Skeletal muscle tissue (tissue), 5 donors: Measurements from ENCODE around the gene PTPRG. TPM values are rescaled to one million over a fixed set of nuclear protein-coding genes. Genes with fewer than 3 reads are reported as not detected.

Experiments used
- H3K27ac ChIP-seq: one replicate; pipeline ENCODE4 v1.7.0; 2013; ENCODE audit warnings: mild to moderate bottlenecking, low read depth, low read length, inconsistent platforms
- H3K27me3 ChIP-seq, 3 donors: one replicate each; pipeline ENCODE4 v1.7.0; 2013; ENCODE audit warnings: low read length in 3 of 3; ENCODE audit not compliant: control insufficient read depth in 3 of 3, insufficient read depth in 3 of 3
- H3K36me3 ChIP-seq, 3 donors: one replicate each; pipeline ENCODE4 v1.7.0; 2013; ENCODE audit warnings: low read length in 3 of 3; ENCODE audit not compliant: control insufficient read depth in 3 of 3, insufficient read depth in 3 of 3
- H3K4me1 ChIP-seq, 3 donors: one replicate each; pipeline ENCODE4 v1.7.0; 2013; ENCODE audit warnings: low read length in 3 of 3, mild to moderate bottlenecking in 3 of 3; ENCODE audit not compliant: control insufficient read depth in 3 of 3, insufficient read depth in 3 of 3
- H3K4me3 ChIP-seq, 3 donors: one replicate each; pipeline ENCODE4 v1.7.0; 2013; ENCODE audit warnings: low read length in 3 of 3
- H3K9ac ChIP-seq, 3 donors: one replicate each; pipeline ENCODE4 v1.7.0; 2013; ENCODE audit warnings: low read length in 3 of 3, mild to moderate bottlenecking in 3 of 3, moderate library complexity in 2 of 3, low read depth in 1 of 3
- H3K9me3 ChIP-seq, 3 donors: one replicate each; pipeline ENCODE4 v1.7.0; 2013; ENCODE audit warnings: low read length in 3 of 3; ENCODE audit not compliant: control insufficient read depth in 3 of 3
- small RNA-seq: library from RNA; depleted of rRNA; stranded (forward); fragments of <200 nt; gene quantifications from one replicate; pipeline ENCODE3, GENCODE V24; 2014
- total RNA-seq: library from RNA; depleted of rRNA; stranded (reverse); fragments of >200 nt; gene quantifications from one replicate; pipeline ENCODE4 v1.2.3, GENCODE V29; 2014
- donor health status: Osteomylitis.

PTPRG gene
- total RNA-seq, 1 donor from 2014 or later, result 48.5 TPM

DNA sequence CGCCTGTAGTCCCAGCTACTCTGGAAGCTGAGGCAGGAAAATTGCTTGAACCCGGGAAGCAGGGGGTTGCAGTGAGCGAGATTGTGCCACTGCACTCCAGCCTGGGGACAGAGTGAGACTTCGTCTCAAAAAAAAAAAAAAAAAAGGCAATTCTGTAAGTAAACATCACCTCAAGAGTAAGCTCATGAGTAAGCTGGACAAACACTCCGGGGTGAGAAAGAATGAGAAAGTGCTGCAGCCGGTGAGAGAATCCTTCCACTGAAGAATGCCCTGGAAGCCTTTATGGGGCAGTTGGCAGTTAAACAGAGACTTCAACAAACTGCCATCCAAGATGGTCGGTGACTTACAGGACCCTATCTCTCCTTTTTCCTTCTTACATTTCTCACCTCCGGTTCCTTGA is 764.5 kb downstream of the PTPRG start:
- Histone ChIP-seq H3K4me3 (no peak overlapping the region), H3K4me1 (no peaks in the 10 kb centered on the region), H3K27ac (no peak overlapping the region), H3K9me3 (no peaks in the 10 kb centered on the region), H3K36me3 (no peaks in the 10 kb centered on the region), H3K27me3 (no peaks in the 10 kb centered on the region), H3K9ac (no peak overlapping the region)

DNA sequence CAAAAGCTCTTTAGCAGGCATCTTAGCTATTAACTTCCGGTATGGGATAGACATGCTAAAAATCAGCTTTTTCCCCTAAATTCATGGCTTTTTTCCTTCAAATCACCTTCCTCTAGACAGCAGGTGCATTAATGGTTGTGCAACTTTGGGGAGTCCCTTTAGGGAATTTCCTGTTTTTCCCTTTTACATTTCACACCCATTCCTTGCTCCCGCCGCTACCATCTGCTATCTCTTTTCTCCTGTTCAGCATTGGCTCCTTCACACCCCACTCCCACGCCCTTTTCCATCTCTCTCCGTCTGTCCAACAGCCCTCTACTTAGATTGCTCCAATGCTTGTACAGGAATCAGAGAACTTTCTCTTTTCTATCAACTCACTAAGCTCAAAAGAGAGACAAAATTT is 768.6 kb downstream of the PTPRG start:
- H3K36me3 ChIP-seq, result no peaks in the 10 kb centered on the region
- no peak overlapping the region for H3K4me3 ChIP-seq
- H3K4me1 ChIP-seq, result no peaks in the 10 kb centered on the region
- no peak overlapping the region for H3K9ac ChIP-seq
- H3K9me3 ChIP-seq, result no peaks in the 10 kb centered on the region
- no peaks in the 10 kb centered on the region for H3K27me3 ChIP-seq
- H3K27ac ChIP-seq, result no peak overlapping the region

DNA sequence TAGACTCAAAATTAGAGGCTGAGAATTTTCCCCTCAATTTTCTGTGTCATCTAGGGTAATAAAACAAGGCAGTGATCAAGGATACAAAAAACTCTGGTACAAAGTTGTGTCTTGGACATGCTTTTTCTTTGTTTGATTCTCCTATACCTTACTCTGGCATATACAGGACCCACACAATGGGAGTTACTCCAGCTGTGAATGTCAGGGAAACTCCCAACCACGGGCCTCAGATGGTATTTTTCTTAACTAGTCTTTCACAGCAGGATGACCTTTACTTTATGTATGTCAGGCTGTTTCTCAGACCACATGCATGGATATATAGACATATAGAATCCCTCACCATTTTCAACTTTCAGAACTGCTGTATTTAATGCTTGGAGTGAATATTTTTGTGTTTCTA is 770.6 kb downstream of the PTPRG start:
- no peak overlapping the region for H3K9ac ChIP-seq
- H3K9me3 ChIP-seq, result no peaks in the 10 kb centered on the region
- no peaks in the 10 kb centered on the region for H3K4me1 ChIP-seq
- no peaks in the 10 kb centered on the region for H3K27me3 ChIP-seq
- no peaks in the 10 kb centered on the region for H3K36me3 ChIP-seq
- no peak overlapping the region for H3K4me3 ChIP-seq
- H3K27ac ChIP-seq, result no peak overlapping the region

DNA sequence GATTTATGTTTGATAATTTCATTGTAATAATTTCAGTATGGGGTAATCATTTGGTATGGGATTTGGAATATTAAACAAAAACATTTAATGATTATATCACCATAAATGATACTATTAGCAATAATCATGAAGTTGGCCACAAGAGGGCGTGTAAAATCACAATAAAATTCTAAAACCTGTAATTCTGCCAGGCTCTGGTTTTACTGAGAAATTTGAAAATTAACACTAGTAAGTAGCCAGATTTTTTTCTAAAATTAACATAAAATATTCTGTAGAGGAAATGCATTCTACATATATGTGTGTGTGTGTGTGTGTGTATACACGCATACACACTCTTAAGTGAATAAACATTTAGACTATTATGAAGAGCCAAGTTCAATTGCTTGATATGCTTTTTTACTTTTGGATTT is 771.5 kb downstream of the PTPRG start:
- no peaks in the 10 kb centered on the region for H3K36me3 ChIP-seq
- no peak overlapping the region for H3K9ac ChIP-seq
- no peak overlapping the region for H3K4me3 ChIP-seq
- no peaks in the 10 kb centered on the region for H3K27me3 ChIP-seq
- H3K27ac ChIP-seq, result no peak overlapping the region
- no peaks in the 10 kb centered on the region for H3K9me3 ChIP-seq
- H3K4me1 ChIP-seq, result no peaks in the 10 kb centered on the region

- Histone ChIP-seq H3K36me3 (no peaks in the 10 kb centered on the region), H3K9ac (no peak overlapping the region), H3K4me3 (no peak overlapping the region)
These were observed 773.8 kb downstream of the PTPRG start for GRCh38 chr3:62335196-62335595.

DNA sequence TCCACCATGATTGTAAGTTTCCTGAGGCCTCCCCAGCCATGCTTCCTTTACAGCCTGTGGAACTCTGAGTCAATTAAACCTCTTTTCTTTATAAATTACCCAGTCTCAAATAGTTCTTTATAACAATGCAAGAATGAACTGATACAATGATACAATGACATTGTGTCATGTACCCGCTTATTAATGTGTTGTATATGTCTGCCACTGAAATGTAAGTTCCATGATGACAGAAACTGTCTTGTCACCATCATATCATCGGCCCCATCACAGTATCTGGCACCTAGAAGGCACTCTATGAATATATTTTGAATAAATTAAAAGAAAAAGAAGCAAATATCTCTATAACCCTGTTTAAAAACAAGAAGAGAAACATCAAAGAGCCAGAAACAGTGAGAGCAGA is 782.4 kb downstream of the PTPRG start:
- Histone ChIP-seq H3K9ac (no peak overlapping the region), H3K4me1 (no peaks in the 10 kb centered on the region), H3K27ac (no peak overlapping the region), H3K9me3 (no peaks in the 10 kb centered on the region), H3K4me3 (no peak overlapping the region), H3K27me3 (no peaks in the 10 kb centered on the region), H3K36me3 (no peaks in the 10 kb centered on the region)

More at GRCh38 chr3:62335196-62335595, 773.8 kb downstream of the PTPRG start:
- Histone ChIP-seq H3K9me3 (no peaks in the 10 kb centered on the region), H3K27ac (no peak overlapping the region), H3K27me3 (no peaks in the 10 kb centered on the region), H3K4me1 (no peaks in the 10 kb centered on the region)

Small RNA genes lying within 50 kb of the gene (small RNA-seq; reads per million reads assigned to genes)
- not detected for gene RF00019
- not detected for gene RNU2-10P
